A673 (cell line): ENCODE results near the gene BAIAP2. TPM values are rescaled to one million over a fixed set of nuclear protein-coding genes. Genes with fewer than 3 reads are reported as not detected.

Experiments used
- BruUV-seq: library from RNA; stranded (reverse); fragments of 400-500 nt; replicated peaks from 2 replicates; lab custom pipeline; 2021; lab: Mats Ljungman, UMichigan
- CTCF ChIA-PET: fragments of 300-600 bp; sonication (Branson Sonifier 250); formaldehyde crosslinking; loops from one replicate; lab custom pipeline; 2022; ENCODE audit warnings: antibody characterized with exemption; lab: Charles Lee
- POLR2A ChIA-PET: fragments of 300-600 bp; sonication (Branson Sonifier 250); formaldehyde crosslinking; loops from one replicate; lab custom pipeline; 2022; ENCODE audit warnings: antibody characterized with exemption; ENCODE audit not compliant: low non-redundant PET; lab: Charles Lee
- DNase-seq: peaks from one replicate; pipeline ENCODE4 v3.0.0-alpha.2; 2015; ENCODE audit warnings: low spot score
- H3K27ac ChIP-seq: fragments of 200-600 bp; sonication (generic); 2 replicates; pipeline ENCODE4 v1.5.1; 2016; ENCODE audit warnings: mixed run types, low read depth, mild to moderate bottlenecking, mixed read lengths, antibody characterized with exemption, low read length; ENCODE audit not compliant: poor library complexity, severe bottlenecking
- H3K27me3 ChIP-seq: fragments of 200-600 bp; sonication (generic); replicated peaks from 2 replicates; pipeline ENCODE4 v1.6.1; 2017; ENCODE audit warnings: mixed run types, low read depth, mild to moderate bottlenecking, mixed read lengths, antibody characterized with exemption, low read length; ENCODE audit not compliant: insufficient read depth, poor library complexity
- H3K36me3 ChIP-seq: fragments of 200-600 bp; sonication (generic); 2 replicates; pipeline ENCODE4 v1.6.1; 2016; ENCODE audit warnings: mixed run types, mild to moderate bottlenecking, mixed read lengths, antibody characterized with exemption, low read length; ENCODE audit not compliant: insufficient read depth, poor library complexity, severe bottlenecking
- H3K4me1 ChIP-seq: fragments of 200-600 bp; sonication (generic); 2 replicates; pipeline ENCODE4 v1.6.1; 2017; ENCODE audit warnings: mixed run types, mild to moderate bottlenecking, mixed read lengths, antibody characterized with exemption, low read length; ENCODE audit not compliant: insufficient read depth, poor library complexity, severe bottlenecking
- H3K4me3 ChIP-seq: fragments of 200-600 bp; sonication (generic); 2 replicates; pipeline ENCODE4 v1.5.1; 2016; ENCODE audit warnings: low read depth, mixed run types, mild to moderate bottlenecking, mixed read lengths, low read length; ENCODE audit not compliant: poor library complexity, severe bottlenecking
- H3K9me3 ChIP-seq: fragments of 200-600 bp; sonication (generic); 2 replicates; pipeline ENCODE4 v1.6.1; 2016; ENCODE audit warnings: mixed run types, low read depth, mild to moderate bottlenecking, mixed read lengths, antibody characterized with exemption, low read length; ENCODE audit not compliant: poor library complexity, severe bottlenecking
- EZH2 ChIP-seq: fragments of 200-600 bp; sonication (generic); IDR thresholded peaks from 2 replicates; pipeline ENCODE4 v1.6.1; 2017; ENCODE audit warnings: borderline replicate concordance, low read depth, mild to moderate bottlenecking, mixed read lengths, antibody characterized with exemption, low read length; ENCODE audit not compliant: poor library complexity, severe bottlenecking
- intact Hi-C: fragments of 100-400 bp; cut with micrococcal nuclease; formaldehyde crosslinking; loops from one replicate; pipeline ENCODE4 v1.10.0; 2022; ENCODE audit not compliant: unreplicated experiment
- total RNA-seq: library from RNA; stranded (reverse); gene quantifications from 2 replicates; pipeline ENCODE4 v1.2.3, GENCODE V29; 2021
- TF ChIP-seq, protein P1 (sequence below): fragments of 300-800, 200-600 bp; sonication (generic); conservative IDR thresholded peaks from 2 replicates; pipeline ENCODE4 v1.5.1; 2017; ENCODE audit warnings: low read depth, mild to moderate bottlenecking, antibody characterized with exemption, low read length, moderate library complexity, mixed read lengths

BAIAP2 gene
- total RNA-seq, 1 experiment from 2014 or later: 51.6 TPM

- no peak for DNase-seq
- H3K4me1 ChIP-seq: peaks cover 35% of the 10 kb centered on the region
- no TSS peak for BruUV-seq
- TF ChIP-seq, protein P1, sequence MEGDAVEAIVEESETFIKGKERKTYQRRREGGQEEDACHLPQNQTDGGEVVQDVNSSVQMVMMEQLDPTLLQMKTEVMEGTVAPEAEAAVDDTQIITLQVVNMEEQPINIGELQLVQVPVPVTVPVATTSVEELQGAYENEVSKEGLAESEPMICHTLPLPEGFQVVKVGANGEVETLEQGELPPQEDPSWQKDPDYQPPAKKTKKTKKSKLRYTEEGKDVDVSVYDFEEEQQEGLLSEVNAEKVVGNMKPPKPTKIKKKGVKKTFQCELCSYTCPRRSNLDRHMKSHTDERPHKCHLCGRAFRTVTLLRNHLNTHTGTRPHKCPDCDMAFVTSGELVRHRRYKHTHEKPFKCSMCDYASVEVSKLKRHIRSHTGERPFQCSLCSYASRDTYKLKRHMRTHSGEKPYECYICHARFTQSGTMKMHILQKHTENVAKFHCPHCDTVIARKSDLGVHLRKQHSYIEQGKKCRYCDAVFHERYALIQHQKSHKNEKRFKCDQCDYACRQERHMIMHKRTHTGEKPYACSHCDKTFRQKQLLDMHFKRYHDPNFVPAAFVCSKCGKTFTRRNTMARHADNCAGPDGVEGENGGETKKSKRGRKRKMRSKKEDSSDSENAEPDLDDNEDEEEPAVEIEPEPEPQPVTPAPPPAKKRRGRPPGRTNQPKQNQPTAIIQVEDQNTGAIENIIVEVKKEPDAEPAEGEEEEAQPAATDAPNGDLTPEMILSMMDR: no peak
- no peak for TF ChIP-seq EZH2
- H3K27ac ChIP-seq: peak overlapping the region; percentile 42
- ChIA-PET POLR2A (no interaction called here), CTCF (no interaction called here)
- H3K27me3 ChIP-seq: no peaks in the 10 kb centered on the region
- H3K36me3 ChIP-seq: no peaks in the 10 kb centered on the region
- H3K9me3 ChIP-seq: no peaks in the 10 kb centered on the region
- no peak overlapping the region for H3K4me3 ChIP-seq
- intact Hi-C loops: no loop called here
These were observed 8.4 kb downstream of the BAIAP2 start for GRCh38 chr17:81043319-81043724.

DNA sequence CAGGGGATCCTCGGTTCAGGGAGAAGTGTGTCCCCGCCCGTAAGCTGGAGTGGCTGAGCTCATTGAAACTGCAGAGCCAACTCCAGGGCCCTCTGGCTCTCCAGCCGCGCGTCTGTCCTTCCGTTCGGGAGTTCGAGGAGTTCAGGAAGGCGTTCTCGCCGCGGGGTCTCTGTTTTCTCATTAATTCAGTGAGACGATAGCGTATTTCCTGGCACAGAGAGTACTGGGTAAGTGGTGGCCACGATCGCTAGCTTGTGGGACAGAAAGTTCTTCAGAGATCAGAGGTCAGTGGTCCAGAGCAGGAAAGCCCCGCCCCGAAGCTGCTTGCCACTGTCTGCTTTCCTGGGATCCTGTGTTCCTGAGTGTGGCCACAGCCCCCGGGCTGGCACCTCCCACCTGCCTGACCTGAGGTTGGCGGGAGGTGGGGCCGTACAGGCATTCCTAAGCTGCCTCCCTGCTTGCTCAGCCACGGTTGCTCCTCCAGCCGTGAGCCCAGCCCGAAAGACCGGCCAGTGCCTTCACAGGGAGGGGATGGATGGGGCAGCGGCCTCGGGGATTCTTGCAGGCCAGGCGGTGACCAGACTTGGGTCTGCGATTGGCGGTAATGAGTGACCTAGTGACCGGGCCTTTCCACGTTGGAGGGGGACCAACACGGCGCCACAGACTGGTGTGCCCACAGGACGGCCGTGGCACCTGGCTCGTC is 8.9 kb downstream of the BAIAP2 start:
- no peaks in the 10 kb centered on the region for H3K9me3 ChIP-seq
- H3K36me3 ChIP-seq: no peaks in the 10 kb centered on the region
- peak; percentile 43 for DNase-seq
- ChIA-PET POLR2A (no interaction called here), CTCF (no interaction called here)
- intact Hi-C loops: no loop called here
- H3K4me3 ChIP-seq: no peak overlapping the region
- no peak for TF ChIP-seq EZH2
- TF ChIP-seq, protein P1: no peak
- BruUV-seq: no TSS peak
- peaks cover 35% of the 10 kb centered on the region for H3K4me1 ChIP-seq
- no peaks in the 10 kb centered on the region for H3K27me3 ChIP-seq
- H3K27ac ChIP-seq: peak overlapping the region; percentile 42

DNA sequence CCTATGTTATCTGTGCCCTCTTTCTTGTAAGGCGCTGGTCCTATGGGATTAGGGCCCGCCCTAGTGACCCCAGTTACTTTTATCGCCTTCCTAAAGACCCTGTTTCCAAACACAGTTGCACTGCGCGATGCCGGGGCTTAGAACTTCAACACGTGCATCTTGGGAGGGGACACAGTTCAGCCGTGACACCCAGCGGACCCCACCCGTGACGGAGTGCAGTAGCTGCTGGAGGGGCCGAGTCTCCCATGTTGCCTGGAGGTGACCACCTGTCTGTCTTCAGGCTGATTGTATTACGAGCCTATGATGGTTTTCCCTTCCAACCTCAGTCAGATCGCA is 9.4 kb downstream of the BAIAP2 start:
- Histone ChIP-seq H3K27ac (no peak overlapping the region), H3K4me1 (peaks cover 32% of the 10 kb centered on the region), H3K4me3 (no peak overlapping the region), H3K27me3 (no peaks in the 10 kb centered on the region), H3K36me3 (no peaks in the 10 kb centered on the region), H3K9me3 (no peaks in the 10 kb centered on the region)
- ChIA-PET POLR2A (no interaction called here), CTCF (no interaction called here)
- TF ChIP-seq EZH2: no peak
- TF ChIP-seq, protein P1: no peak
- intact Hi-C loops: no loop called here
- no TSS peak for BruUV-seq
- DNase-seq: no peak
